DOHH2 (cell line): ENCODE data around the gene LIPA.
"Not testable (repeated sequence)": the region's sequence is repeated elsewhere in the genome, so short reads cannot be mapped to it uniquely, and the experiment has no call there.

ENCODE experiments used
- H3F3A ChIP-seq: fragments of 200-600 bp; sonication (generic), shearing (Covaris generic); 2 replicates; pipeline ENCODE4 v1.6.0; 2016; ENCODE audit warnings: antibody characterized with exemption, mild to moderate bottlenecking; ENCODE audit not compliant: control insufficient read depth, insufficient read depth
- H3K27ac ChIP-seq: fragments of 200-600 bp; sonication (generic); 2 replicates; pipeline ENCODE4 v1.5.1; 2014; ENCODE audit warnings: low read depth, mild to moderate bottlenecking, low read length, moderate library complexity
- H3K27me3 ChIP-seq: fragments of 200-600 bp; sonication (generic); 2 replicates; pipeline ENCODE4 v1.6.1; 2014; ENCODE audit warnings: mild to moderate bottlenecking, low read length, mixed read lengths; ENCODE audit not compliant: control insufficient read depth
- H3K36me3 ChIP-seq: fragments of 200-600 bp; sonication (generic); 2 replicates; pipeline ENCODE4 v1.6.1; 2014; ENCODE audit warnings: mild to moderate bottlenecking, low read length, moderate library complexity, mixed read lengths; ENCODE audit not compliant: control insufficient read depth
- H3K4me1 ChIP-seq: fragments of 200-600 bp; sonication (generic); 2 replicates; pipeline ENCODE4 v1.6.1; 2014; ENCODE audit warnings: mild to moderate bottlenecking, low read length, mixed read lengths; ENCODE audit not compliant: control insufficient read depth
- H3K4me2 ChIP-seq: fragments of 200-600 bp; sonication (generic); 2 replicates; pipeline ENCODE4 v1.6.0; 2014; ENCODE audit warnings: mild to moderate bottlenecking, low read length, moderate library complexity
- H3K4me3 ChIP-seq: fragments of 200-600 bp; sonication (generic); 2 replicates; pipeline ENCODE4 v1.5.1; 2014; ENCODE audit warnings: mild to moderate bottlenecking, low read length, mixed read lengths
- H3K79me2 ChIP-seq: fragments of 200-600 bp; sonication (generic); 2 replicates; pipeline ENCODE4 v1.6.1; 2014; ENCODE audit warnings: mild to moderate bottlenecking, low read length, mixed read lengths; ENCODE audit not compliant: control insufficient read depth
- H3K9me2 ChIP-seq: fragments of 200-600 bp; sonication (generic); replicated peaks from 2 replicates; pipeline ENCODE4 v1.6.1; 2014; ENCODE audit warnings: mild to moderate bottlenecking, low read length, mixed read lengths; ENCODE audit not compliant: control insufficient read depth
- H3K9me3 ChIP-seq: fragments of 200-600 bp; sonication (generic); 2 replicates; pipeline ENCODE4 v1.6.1; 2014; ENCODE audit warnings: antibody characterized with exemption, low read length, mixed read lengths; ENCODE audit not compliant: control insufficient read depth, insufficient read depth
- H4K20me1 ChIP-seq: fragments of 200-600 bp; sonication (generic); 2 replicates; pipeline ENCODE4 v1.6.0; 2014; ENCODE audit warnings: low read depth, mild to moderate bottlenecking, antibody characterized with exemption, low read length, moderate library complexity; ENCODE audit not compliant: control insufficient read depth, insufficient read depth
- EZH2phosphoT487 ChIP-seq: fragments of 200-600 bp; sonication (generic); IDR thresholded peaks from 2 replicates; pipeline ENCODE4 v1.6.1; 2017; ENCODE audit warnings: borderline replicate concordance, mild to moderate bottlenecking, antibody characterized with exemption, low read length, moderate library complexity, mixed read lengths
- TF ChIP-seq, protein P1 (sequence below): fragments of 200-600 bp; sonication (generic); IDR thresholded peaks from one replicate; pipeline ENCODE4 v1.5.1; 2014; ENCODE audit warnings: antibody characterized with exemption, mild to moderate bottlenecking, low read depth, low read length; ENCODE audit not compliant: poor library complexity, severe bottlenecking

Gene LIPA

DNA sequence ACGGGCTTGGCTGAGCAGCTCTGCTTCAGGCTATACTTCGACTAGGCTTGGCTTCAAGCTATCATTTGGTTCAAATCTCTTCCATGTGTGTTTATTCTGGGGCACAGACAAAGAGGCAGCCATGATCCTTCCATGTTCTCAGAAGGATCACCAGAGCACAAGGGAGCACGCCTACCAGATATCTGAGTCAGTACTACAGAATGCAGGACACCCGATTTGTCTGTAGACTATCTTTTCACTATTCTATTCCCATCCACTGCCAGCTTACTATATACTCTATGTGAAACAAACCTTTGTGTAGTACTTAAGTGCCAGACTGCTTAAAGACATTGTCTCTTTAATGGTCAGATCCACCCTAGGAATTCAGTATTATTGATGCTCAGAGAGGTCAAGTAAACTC, 79.6 kb downstream of the LIPA start:
- TF ChIP-seq, protein P1, sequence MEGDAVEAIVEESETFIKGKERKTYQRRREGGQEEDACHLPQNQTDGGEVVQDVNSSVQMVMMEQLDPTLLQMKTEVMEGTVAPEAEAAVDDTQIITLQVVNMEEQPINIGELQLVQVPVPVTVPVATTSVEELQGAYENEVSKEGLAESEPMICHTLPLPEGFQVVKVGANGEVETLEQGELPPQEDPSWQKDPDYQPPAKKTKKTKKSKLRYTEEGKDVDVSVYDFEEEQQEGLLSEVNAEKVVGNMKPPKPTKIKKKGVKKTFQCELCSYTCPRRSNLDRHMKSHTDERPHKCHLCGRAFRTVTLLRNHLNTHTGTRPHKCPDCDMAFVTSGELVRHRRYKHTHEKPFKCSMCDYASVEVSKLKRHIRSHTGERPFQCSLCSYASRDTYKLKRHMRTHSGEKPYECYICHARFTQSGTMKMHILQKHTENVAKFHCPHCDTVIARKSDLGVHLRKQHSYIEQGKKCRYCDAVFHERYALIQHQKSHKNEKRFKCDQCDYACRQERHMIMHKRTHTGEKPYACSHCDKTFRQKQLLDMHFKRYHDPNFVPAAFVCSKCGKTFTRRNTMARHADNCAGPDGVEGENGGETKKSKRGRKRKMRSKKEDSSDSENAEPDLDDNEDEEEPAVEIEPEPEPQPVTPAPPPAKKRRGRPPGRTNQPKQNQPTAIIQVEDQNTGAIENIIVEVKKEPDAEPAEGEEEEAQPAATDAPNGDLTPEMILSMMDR, result no peak
- no peak for TF ChIP-seq EZH2phosphoT487
- no peak overlapping the region for H3K27ac ChIP-seq

DNA sequence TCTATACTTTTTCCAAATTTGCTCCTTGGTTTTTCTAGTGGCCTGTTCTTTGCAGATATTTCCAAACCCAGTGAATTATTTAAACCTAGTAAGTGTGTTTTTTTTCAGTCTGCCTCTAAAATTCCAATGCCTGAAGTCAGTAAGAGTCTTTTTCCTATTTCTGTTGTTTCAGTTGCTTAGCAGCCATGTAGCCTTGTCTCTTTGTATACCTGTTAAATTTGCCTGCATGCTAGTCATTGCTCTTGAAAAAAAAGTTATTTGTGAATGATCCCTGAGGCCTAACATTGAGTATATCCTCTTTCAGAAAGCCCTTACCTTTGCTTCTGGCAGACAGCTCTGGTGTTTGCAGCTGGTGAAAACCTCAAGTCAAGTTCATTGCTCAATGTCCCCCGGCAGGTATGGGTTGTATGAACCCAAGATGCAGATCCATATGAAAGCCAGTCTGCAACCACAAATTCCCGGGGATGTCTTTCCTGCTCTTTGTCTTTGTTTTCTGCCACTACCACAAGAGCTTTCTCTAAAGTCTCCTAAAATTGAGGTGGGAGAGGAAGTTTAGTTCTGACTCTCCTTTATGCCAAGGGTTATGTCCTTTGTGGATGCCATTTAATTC, 80.2 kb downstream of the LIPA start:
- Histone ChIP-seq H3K4me2 (no peak overlapping the region), H3K9me2 (no peaks in the 10 kb centered on the region), H3K4me1 (no peaks in the 10 kb centered on the region), H3K36me3 (no peaks in the 10 kb centered on the region), H3F3A (no peaks in the 10 kb centered on the region), H3K4me3 (no peak overlapping the region), H4K20me1 (no peaks in the 10 kb centered on the region), H3K9me3 (no peaks in the 10 kb centered on the region), H3K27ac (no peak overlapping the region), H3K27me3 (no peaks in the 10 kb centered on the region), H3K79me2 (no peaks in the 10 kb centered on the region)
- TF ChIP-seq, protein P1, result no peak
- TF ChIP-seq EZH2phosphoT487, result no peak

More for the DNA sequence above, 79.6 kb downstream of the LIPA start:
- Histone ChIP-seq H4K20me1 (no peaks in the 10 kb centered on the region), H3K9me3 (no peaks in the 10 kb centered on the region), H3F3A (no peaks in the 10 kb centered on the region), H3K9me2 (no peaks in the 10 kb centered on the region), H3K4me1 (no peaks in the 10 kb centered on the region), H3K79me2 (no peaks in the 10 kb centered on the region), H3K36me3 (no peaks in the 10 kb centered on the region), H3K4me2 (no peak overlapping the region), H3K27me3 (no peaks in the 10 kb centered on the region), H3K4me3 (no peak overlapping the region)

DNA sequence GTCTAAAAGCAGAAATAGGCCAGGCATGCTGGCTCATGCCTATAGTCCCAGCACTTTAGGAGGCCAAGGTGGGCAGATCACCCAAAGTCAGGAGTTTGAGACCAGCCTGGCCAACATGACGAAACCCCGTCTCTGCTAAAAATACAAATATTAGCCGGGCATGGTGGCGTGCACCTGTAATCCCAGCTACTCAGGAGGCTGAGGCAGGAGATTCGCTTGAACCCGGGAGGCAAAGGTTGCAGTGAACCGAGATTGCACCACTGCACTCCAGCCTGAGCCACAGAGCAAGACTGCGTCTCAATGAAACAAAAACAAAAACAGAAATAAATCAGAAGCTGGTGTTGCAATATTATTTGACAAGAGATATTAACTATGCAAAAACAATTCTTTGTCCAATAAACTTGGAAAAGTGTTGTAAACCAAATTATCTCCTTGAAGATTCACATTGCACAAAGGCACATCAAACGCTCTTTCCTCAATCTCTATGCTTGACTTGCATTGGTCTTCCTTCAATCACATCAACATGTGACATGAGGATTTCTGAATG, 83.1 kb downstream of the LIPA start:
- not testable (repeated sequence) for H3K4me3 ChIP-seq, H3K4me2 ChIP-seq, H3K9me2 ChIP-seq, H3K4me1 ChIP-seq, H3F3A ChIP-seq, H4K20me1 ChIP-seq, H3K79me2 ChIP-seq, H3K9me3 ChIP-seq, H3K36me3 ChIP-seq, H3K27ac ChIP-seq
- H3K27me3 ChIP-seq, result peaks cover 13% of the 10 kb centered on the region

DNA sequence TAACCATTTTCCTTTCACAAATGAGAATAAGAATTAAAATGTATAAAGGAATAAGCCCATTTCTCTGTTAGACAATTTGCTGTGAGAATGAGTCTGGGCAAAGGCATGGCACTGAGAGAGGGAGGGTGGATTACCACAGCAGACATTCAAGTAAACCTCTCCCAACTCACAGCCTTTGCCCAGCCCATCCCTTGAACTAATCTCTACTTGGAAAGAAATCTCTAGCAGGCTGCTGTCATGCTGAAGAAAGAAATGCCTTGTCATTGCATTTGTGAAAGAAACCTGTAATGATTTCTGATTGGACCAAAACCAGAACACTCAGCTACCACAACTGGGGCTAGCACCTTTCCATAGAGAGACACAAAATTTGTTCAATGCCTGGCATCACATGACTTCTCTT, 83.7 kb downstream of the LIPA start:
- H3K4me1 ChIP-seq, result no peaks in the 10 kb centered on the region
- H3K27ac ChIP-seq, result no peak overlapping the region
- no peak overlapping the region for H3K4me3 ChIP-seq
- no peak for TF ChIP-seq EZH2phosphoT487
- TF ChIP-seq, protein P1, result no peak
- H3K79me2 ChIP-seq, result no peaks in the 10 kb centered on the region
- no peaks in the 10 kb centered on the region for H3K36me3 ChIP-seq
- H3K9me2 ChIP-seq, result no peaks in the 10 kb centered on the region
- H4K20me1 ChIP-seq, result no peaks in the 10 kb centered on the region
- H3K27me3 ChIP-seq, result peaks cover 14% of the 10 kb centered on the region
- H3K9me3 ChIP-seq, result no peaks in the 10 kb centered on the region
- no peak overlapping the region for H3K4me2 ChIP-seq
- H3F3A ChIP-seq, result no peaks in the 10 kb centered on the region
